ENCODE measurements around the gene TXNRD1.
"Not testable (repeated sequence)": the region's sequence is repeated elsewhere in the genome, so short reads cannot be mapped to it uniquely, and the experiment has no call there.

TXNRD1 gene

DNA sequence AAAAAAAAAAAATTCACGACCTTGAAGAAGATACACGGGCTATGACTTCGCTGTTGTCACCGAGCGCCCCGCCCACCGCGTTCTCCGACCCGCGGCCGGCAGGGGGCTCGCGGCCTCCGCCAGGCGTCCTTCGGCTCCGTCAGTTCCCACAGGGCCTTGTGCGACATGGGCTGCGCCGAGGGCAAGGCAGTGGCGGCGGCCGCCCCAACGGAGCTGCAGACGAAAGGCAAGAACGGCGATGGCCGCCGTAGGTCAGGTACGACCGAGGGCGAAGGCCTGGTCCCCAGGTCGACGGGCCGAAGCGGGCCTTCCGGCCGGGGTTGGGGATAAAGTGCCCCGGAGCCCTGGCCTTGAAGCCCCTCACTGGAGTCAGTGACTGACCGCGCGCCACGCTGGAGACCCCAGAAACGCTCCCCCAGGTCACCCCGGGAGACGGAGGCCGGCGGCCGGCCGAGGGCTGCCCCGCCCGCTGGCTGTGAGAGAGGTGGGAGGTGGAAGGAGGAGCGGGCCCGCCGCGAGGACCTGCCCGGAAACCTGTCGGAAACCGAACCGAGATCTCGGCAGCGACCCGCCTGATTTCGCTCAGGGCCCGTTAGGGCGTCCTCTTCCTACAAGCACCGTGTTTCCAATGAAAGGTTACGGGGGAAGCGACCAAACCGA is at the start of gene TXNRD1:
TSS of gene TXNRD1 (plus strand) at position 142 of the 660 bp plus-strand sequence. CDS start at position 166, 24 bp downstream.
- DNase-seq (ENCODE audit: low read depth in 2 of 2), result no peak

DNA sequence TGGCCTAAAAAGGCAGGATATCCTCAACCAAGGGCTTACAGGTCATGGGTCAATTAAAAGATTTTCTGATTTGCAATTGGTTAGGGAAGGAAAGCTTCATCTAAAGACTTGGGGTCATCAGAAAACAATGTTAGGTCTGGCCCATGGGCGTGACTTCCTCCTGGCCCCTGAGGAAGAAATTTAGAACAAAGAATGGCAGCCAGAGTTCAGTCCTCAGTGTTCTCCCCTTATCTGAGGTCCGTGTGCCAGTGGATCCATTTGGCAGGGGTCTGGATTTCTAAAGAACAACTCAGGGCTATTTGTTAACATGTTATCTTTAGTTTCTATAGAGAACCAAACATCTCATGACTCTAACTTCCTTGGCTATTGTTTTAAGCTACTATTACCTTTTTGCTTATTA is 49.8 kb upstream of the TXNRD1 start:
- no peak for DNase-seq (ENCODE audit: low read depth in 2 of 2)

DNA sequence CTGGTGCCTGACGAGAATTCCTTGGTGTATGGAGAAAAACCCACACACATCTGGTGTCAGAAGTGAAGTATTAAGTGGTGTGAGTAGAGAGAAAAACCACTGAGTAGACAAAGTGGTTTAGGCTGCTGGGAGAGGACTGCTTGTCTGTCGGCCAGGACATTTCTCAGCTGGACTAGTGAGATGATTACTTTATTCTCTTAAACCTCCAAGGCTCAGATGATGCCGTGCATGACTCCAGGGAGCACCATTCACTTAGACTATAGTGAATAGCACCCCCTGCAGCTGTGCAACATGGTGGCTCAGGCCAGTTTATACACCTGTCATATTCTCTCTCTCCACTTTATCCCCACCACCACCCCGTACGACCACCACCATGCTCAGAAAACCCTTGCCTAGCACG is 49.1 kb upstream of the TXNRD1 start:
- no peak for DNase-seq (ENCODE audit: low read depth in 2 of 2)

DNA sequence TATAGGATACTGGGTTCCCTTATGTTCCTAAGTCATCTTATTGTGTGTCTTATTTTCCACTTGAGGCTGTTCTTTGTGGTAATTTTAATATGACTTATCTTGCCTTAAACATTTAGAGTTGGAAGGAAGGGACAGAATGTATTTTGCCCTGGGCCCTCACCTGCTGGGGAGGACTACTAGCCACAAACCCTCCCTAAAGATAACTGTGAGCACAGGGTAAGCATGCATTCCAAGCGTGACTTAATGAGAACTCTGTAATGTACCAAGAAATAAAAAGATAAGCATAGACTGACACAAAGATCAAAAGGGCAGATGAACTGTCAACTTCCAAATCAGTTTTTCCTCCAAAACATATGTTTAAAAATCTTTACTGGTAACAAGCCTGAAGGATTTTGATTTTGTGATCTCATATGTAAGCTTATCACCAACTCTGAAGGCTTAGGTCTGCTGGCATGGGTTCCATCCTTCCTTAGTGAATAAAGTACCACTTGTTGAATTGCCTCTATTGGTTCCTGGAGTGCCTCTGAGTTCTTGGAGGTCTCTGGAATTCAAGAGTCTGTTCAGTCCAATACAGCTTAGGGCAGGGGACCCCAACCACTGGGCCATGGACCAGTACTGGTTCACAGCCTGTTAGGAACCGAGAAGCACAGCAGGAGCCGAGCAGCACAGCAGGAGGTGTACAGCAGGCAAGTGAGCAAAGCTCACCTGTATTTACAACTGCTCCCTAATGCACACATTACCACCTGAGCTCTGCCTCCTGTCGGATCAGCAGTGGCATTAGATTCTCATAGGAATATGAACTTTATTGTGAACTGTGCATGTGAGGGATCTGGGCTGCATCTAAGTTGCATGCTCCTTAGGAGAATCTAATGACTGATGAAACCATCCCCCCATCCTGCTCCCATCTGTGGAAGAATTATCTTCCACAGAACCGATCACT is 47.8 kb upstream of the TXNRD1 start:
- DNase-seq (ENCODE audit: low read depth in 2 of 2), result no peak

DNA sequence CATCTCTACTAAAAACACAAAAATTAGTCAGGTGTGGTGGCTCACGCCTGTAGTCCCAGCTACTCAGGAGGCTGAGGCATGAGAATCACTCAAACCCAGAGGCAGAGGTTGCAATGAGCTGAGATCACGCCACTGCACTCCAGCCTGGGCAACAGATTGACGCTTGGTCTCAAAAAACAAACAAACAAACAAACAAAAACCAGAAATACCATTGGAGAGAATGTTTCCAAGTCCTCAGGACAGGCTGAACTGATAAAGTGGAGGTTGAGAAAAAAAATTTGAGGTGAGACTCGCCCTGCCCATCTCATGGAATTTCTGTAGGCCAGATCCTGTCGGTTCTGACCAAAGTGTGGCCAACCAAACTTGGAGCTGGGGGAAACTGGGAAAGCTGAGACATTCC is 47.0 kb upstream of the TXNRD1 start:
- DNase-seq (ENCODE audit: low read depth in 2 of 2), result no peak

DNA sequence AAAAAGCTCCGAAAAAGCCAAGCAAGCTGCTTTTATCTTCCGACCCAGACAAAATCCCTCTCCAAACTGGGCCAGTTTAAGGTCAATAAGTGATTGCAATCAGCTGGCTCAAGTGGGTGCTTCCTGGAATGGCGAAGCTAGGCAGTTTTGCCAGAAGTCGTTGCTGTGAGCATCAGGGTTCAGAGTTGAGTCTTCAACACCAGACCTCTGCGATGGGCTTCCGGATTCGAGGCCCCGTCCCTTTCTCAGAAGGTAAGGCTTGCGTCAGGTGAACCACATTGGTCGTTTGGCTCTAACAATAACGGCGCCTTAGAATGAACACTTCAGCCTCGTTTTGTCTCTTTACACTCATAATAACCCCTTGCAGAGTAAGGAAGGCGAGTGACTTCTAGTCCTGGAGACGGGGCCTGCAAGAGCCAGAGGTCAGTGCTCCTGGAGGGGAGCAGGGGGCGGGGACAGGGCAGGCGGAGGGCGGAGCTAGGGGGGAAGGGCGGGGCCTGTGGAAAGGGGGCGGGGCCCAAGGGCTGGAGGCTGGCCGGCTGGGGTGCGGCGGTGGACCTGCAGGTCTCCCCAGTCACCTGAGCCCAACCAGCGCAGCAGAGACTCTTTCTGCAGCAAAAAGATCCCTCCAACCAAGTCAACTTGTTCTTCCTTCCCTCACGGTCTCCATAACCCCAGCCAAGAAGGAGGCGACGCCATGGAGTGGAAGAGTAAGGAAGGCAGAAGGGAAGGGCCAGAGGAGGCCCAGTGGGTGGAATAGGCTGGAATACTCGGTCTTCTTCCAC is 43.6 kb upstream of the TXNRD1 start:
- DNase-seq (ENCODE audit: low read depth in 2 of 2), result no peak

DNA sequence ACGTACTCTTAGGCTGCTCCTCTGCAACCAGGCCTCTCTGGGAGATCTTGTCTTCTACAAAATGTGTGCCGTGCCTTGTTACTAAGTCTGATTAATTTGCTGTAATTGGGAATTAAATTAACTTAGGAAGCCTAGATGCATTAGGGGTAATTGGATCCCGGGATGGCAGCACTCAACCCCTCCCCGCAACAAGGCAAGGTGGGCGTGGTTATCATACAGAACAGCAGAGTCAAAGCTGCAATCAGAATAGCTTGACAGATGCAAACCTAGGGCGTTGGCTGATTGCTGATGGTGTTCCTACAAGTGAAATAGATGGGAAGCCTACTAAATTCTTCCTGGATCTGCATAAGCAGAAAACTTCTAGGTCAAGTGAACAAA is 43.0 kb upstream of the TXNRD1 start:
- no peak for DNase-seq (ENCODE audit: low read depth in 2 of 2)

DNA sequence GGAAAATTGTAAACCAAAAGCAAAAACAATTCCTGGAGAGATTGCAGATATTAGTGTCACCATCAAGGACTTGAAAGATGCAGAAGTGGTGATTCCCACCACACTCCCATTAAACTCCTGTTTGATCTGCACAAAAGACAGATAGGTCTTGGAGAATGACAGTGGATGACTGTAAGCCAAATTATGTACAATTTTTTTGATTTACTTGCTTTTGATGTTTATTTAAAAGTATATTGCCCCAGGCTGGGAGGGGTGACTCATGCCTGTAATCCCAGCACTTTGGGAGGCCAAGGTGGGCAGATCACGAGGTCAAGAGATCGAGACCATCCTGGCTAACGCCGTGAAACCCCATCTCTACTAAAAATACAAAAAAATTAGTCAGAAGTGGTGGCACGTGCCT is 41.8 kb upstream of the TXNRD1 start:
- DNase-seq (ENCODE audit: low read depth in 2 of 2), result not testable (repeated sequence)

DNA sequence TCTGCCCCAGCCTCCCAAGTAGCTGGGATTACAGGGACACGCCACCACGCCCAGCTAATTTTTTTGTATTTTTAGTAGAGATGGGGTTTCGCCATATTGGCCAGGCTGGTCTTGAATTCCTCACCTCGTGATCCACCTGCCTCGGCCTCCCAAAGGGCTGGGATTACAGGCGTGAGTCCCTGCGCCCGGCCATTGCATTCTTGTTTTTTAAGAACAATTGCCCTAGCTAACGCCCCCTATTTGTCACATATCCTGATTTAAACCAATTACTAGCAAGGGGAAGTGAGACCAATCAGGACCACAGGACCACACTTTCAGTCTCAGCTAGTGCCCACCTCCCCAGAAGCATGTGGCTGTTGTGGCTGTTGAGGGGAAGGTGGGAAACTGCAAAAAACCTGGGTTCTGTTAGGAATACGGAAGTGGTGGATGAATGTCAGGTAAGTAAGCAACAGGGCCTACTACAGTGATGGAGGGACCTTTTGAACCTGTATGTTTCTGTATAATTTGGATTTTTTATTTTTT is 39.8 kb upstream of the TXNRD1 start:
- no peak for DNase-seq (ENCODE audit: low read depth in 2 of 2)

DNA sequence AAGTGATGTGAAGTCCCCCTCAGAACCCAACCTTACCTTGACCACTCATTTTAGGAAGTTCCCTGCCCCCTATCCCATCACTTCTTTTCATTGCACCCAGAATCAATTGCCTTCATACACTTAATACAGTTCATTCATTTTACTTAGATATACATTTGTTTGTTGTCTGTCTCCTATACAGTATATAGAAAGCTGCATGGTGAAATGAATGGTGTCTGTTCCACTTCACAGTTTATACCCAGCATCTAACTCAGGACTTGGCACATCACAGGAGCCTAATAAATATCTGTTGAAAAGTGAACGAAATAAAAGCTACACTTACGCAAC is 38.3 kb upstream of the TXNRD1 start:
- no peak for DNase-seq (ENCODE audit: low read depth in 2 of 2)

DNA sequence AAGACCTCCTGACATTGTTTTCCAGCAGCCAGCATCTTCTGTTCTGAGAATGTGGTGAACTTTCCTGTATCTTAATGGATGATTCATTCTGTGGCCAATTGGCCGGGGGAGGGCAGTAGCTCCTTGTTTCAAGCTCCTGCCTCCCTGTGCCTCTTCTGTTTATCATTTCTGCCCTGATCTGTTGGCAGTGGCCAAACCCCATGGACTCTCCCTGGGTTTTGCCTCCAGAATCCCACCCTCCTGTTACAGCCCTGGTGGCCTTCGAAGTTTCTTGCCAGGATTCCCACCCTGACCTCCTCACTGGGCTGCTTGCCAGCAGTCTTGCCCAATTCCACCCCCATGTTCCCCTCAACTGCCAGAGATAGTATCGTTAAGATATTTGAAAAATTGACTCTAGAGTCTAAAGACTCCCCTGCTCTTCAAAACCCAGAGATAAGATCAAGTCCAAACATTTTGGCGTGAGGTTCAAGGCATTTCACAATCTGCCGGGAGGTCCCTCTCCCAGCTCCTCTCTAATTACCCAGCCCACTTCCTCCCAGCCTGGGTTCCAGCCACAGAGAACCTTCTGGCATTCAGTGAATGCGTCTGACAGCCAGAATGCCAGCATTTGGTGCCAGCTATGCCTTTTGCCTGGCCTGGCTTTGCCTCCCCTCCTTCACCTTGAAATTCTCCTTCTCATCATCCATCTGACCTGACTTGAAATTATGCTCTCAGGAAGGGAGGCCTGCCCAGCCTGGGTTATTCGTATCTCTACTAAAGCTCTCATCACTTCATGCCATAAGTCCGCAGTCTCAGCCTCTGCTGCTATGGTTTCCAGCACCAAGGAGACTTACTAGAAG is 37.7 kb upstream of the TXNRD1 start:
- peak; percentile 89 to 91 for DNase-seq (ENCODE audit: low read depth in 2 of 2)

DNA sequence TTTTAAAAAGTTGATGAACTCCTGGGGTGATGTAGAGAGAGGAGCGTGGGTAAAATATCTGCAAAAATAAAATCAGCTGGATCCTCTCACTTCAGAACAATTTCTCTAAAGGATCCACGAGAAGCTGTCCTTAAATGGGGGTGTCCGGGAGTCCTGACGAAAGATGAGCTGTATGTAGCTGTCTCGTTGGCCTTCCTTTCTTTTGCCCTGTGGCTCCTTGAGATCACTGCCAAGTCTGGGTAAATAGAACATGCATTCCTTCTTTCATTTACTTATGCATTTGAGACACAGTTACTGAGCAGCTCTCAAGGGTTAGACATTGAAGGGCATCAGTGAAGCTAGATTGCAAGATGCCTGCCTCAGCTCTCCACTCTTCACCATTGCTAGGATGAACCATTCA is 35.2 kb upstream of the TXNRD1 start:
- no peak for DNase-seq (ENCODE audit: low read depth in 2 of 2)

DNA sequence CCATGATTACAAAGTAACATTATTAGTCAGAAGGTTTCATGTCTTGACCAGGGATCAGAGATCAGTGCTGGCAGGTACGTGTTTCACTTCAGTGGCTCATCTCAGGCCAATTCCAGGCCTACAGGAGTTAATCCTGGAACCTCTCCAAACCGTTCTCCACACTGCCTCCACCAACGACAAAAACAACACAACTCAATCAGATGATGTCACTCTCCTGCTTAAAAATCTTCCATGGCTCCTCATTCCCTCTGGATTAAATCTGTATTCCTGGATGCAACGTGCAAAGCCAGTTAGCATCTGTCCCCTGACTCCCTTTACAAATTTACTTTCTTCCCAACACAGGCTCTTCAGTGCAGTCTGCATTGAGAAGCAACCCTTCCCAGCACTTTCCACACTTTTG is 34.3 kb upstream of the TXNRD1 start:
- DNase-seq (ENCODE audit: low read depth in 2 of 2), result peak in 1 of 2 experiments; percentile 27

DNA sequence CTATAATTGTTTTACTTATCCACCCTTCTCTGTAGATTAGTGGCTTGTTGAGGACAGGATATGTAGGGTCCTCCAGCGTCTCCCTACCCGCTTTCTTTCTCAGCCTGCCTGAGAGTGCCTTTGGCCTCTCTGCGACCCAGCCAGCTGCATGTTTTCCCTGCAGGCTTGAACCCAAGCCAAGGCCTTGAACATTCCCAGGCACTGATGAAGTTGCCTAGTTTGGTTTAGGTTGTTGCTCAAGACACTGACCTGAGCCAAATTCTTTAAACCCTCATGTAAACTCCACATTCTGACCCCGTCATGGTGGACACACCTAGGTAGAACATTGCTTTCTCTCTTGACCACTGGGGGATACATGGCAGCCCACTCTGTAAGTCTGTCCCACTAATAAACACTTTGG is 33.4 kb upstream of the TXNRD1 start:
- peak; percentile 70 to 74 for DNase-seq (ENCODE audit: low read depth in 2 of 2)

DNA sequence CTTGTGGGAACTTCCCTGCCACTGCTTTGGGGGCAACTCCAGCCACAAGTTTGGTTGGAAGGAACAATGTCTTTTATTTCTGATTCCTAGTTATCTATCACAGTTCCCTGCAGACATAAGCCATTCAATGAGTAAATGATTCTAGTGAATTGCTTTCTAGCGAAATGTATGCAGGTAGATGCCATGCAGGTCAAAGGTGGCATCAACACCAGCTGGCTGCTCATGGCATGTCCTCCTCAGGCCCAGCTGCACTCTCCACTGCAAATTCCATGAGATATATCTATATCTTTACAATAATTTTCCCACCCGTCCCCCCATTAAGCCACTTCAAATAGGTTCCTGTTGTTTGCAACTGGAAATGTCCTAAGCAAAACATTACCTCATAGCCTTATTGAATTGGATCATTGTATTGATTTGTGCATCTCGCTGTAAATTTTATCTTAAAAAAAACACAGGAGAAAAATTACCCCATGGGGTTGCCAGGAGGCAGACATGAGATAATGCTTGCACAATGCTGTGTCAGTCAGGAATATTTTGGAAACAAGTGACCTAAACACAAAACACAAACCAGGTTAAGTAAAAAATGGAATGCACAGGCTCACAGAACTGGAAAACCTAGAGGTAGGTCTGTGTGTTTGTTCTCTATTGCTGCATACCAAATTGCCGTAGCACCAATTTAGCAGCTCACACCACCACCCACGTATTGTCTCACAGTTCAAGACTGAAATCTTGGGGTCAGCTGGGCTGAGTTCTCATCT is 32.8 kb upstream of the TXNRD1 start:
- no peak for DNase-seq (ENCODE audit: low read depth in 2 of 2)

DNA sequence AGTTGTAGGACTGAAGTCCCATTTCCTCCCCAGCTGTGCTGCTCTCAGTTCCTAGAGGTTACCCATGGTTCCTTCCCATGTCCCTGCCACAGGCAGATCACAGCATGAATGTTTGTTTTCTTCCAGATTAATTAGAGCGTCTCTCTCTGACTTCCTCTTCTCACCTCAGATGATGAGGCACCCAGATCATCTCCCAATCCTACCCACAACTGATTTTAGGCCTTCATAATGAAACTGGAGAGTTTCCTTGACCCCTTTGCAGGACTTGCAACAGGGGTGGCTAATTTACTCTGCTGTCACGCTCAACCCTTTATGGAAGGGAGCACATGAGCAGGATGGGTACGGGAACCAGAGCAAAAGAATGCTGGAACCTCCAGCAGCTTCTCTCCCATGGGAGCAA is 32.1 kb upstream of the TXNRD1 start:
- DNase-seq (ENCODE audit: low read depth in 2 of 2), result no peak

DNA sequence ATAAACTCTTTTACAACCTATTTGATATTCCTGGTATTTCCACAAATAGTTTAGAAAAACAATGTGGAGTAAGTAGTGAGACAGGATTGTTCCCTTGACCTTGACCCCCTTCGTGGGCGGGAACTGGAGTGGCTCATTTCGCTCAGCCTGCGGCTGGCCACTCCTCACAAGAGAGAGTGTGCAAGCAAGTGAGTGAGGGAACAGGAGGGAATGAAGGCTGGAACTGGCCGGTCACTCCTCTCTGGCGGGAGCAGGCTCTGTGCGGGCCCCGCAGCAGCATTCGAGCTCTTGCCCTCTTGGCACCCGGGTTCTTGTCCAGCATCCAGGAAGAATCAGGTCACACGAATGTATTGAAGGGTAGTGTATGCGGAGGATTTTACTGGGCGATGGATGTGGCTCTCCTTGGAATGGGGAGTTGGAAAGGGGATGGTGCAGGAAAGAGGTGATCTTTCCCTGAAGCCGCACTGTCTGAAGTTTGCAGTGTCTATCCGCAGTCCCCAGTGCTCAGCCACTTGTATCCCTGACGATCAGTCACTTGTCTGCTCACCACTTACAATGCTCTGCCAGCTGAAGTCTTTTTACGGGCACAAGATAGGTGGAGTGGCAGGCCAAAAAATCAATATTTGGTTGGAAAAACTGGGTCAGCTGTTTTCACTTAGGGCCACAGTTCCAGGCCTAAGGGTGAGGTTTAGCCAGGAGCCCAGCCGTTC is 28.0 kb upstream of the TXNRD1 start:
- DNase-seq (ENCODE audit: low read depth in 2 of 2), result no peak

DNA sequence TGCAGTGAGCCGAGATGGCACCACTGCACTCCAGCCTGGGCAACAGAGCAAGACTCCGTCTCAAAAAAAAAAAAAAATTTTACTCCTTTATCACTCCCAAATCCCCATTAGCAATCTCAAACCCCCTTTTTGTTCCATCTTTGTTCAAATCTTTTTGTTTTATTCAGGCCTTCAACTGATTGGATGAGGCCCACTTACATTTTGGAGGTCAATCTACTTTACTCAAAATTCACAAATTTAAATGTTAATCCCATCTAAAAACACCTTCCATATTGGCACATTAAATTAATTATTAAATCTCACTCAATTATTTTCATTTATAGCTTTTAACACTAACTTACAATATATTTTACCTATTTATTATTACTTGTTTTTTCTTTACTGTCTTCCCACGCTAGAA is 27.0 kb upstream of the TXNRD1 start:
- no peak for DNase-seq (ENCODE audit: low read depth in 2 of 2)

DNA sequence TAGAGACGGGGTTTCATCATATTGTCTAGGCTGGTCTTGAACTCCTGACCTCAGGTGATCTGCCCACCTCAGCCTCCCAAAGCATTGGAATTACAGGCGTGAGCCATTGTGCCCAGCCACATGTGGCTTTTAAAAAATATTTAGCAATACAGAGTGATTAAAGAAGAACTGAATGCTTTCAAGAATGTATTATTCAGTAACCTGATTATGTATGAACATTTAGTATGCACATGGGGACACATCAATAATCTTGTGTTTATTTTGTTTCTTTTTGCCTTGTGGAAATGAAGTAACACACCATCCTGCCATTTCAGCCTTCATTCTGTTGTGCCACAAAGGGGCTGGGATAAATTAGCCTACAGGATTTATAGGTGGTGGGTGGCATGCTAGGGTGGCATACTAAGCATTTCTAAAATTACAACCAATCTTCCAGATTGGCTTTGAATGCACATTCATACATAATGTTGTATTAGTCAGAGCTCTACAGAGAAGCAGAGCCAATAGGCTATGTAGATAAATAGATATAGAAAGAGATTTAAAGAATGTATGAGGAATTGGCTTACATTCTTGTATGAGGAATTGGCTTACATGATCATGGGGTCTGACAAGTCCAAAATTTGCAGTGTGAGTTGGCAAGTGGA is 25.5 kb upstream of the TXNRD1 start:
- peak; percentile 40 to 41 for DNase-seq (ENCODE audit: low read depth in 2 of 2)

Data from fibroblast of skin of left biceps (primary cell).